ENCODE measurements around the gene SPATS2L.

DNA sequence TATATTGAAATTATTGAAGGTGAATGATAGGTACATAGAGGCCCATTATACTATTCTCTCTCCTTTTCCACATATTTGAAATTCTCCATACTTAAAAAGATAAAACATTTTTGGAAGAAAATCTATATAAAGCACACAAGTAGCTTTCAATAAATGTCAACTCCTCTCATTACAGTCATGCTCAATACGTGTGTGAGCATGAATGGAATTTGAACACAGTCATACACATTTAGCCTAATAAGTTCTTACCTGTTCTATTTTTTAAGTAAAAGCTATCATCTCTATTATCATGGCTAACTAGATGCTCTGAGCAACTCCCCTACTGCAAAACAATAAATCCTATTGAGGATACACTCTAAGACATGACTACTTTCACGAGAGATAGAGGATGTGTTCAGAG is 41.9 kb upstream of the SPATS2L start:
- TF ChIP-seq, protein P1, sequence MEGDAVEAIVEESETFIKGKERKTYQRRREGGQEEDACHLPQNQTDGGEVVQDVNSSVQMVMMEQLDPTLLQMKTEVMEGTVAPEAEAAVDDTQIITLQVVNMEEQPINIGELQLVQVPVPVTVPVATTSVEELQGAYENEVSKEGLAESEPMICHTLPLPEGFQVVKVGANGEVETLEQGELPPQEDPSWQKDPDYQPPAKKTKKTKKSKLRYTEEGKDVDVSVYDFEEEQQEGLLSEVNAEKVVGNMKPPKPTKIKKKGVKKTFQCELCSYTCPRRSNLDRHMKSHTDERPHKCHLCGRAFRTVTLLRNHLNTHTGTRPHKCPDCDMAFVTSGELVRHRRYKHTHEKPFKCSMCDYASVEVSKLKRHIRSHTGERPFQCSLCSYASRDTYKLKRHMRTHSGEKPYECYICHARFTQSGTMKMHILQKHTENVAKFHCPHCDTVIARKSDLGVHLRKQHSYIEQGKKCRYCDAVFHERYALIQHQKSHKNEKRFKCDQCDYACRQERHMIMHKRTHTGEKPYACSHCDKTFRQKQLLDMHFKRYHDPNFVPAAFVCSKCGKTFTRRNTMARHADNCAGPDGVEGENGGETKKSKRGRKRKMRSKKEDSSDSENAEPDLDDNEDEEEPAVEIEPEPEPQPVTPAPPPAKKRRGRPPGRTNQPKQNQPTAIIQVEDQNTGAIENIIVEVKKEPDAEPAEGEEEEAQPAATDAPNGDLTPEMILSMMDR (IDR thresholded peaks at IDR 0.05) = no peak
- no peak for TF ChIP-seq POLR2A (IDR thresholded peaks at IDR 0.05)
